Neuronal stem cell (in vitro differentiated cells): ENCODE measurements around the gene FRY.
A peak's percentile ranks its signal among the peaks of the same experiment; 100 is the strongest.

Experiments used
- DNase-seq: peaks from one replicate; pipeline ENCODE4 v3.0.0-alpha.2; 2013; ENCODE audit warnings: low spot score
- H2AFZ ChIP-seq: one replicate; pipeline ENCODE4 v1.6.1; 2013; ENCODE audit warnings: mild to moderate bottlenecking, low read length, inconsistent platforms
- H2AK5ac ChIP-seq: 2 replicates; pipeline ENCODE4 v1.6.1; 2013; ENCODE audit warnings: low read depth, mild to moderate bottlenecking, inconsistent platforms, low read length, moderate library complexity, mixed read lengths
- H2BK120ac ChIP-seq: 2 replicates; pipeline ENCODE4 v1.6.1; 2013; ENCODE audit warnings: low read depth, mild to moderate bottlenecking, inconsistent platforms, low read length, moderate library complexity, mixed read lengths
- H2BK12ac ChIP-seq: one replicate; pipeline ENCODE4 v1.6.1; 2013; ENCODE audit warnings: low read length, inconsistent platforms
- H2BK15ac ChIP-seq: 2 replicates; pipeline ENCODE4 v1.6.1; 2013; ENCODE audit warnings: mild to moderate bottlenecking, low read length, inconsistent platforms, mixed read lengths
- H2BK5ac ChIP-seq: one replicate; pipeline ENCODE4 v1.6.1; 2013; ENCODE audit warnings: inconsistent platforms, mild to moderate bottlenecking, low read length, moderate library complexity
- H3K14ac ChIP-seq: one replicate; pipeline ENCODE4 v1.6.1; 2013; ENCODE audit warnings: low read length, inconsistent platforms
- H3K18ac ChIP-seq: 2 replicates; pipeline ENCODE4 v1.6.1; 2013; ENCODE audit warnings: low read length, inconsistent platforms
- H3K23ac ChIP-seq: 2 replicates; pipeline ENCODE4 v1.6.1; 2013; ENCODE audit warnings: low read depth, mild to moderate bottlenecking, mixed read lengths, low read length, inconsistent platforms; ENCODE audit not compliant: poor library complexity
- H3K27ac ChIP-seq: replicated peaks from 3 replicates; pipeline ENCODE4 v1.5.1; 2013; ENCODE audit warnings: low read length, inconsistent platforms
- H3K27me3 ChIP-seq, 3 experiments: 2 replicates each; pipeline ENCODE4 v1.6.1; 2013; ENCODE audit warnings: low read length in 3 of 3, mild to moderate bottlenecking in 2 of 3, inconsistent platforms in 1 of 3, low read depth in 1 of 3, mixed read lengths in 1 of 3, moderate library complexity in 1 of 3; ENCODE audit not compliant: control insufficient read depth in 3 of 3, insufficient read depth in 3 of 3
- H3K36me3 ChIP-seq, 2 donors: replicated peaks in 1 of 2; 2 replicates each; pipeline ENCODE4 v1.6.1; 2013; ENCODE audit warnings: low read length in 2 of 2; ENCODE audit not compliant: control insufficient read depth in 2 of 2, insufficient read depth in 2 of 2
- H3K4ac ChIP-seq: 2 replicates; pipeline ENCODE4 v1.6.1; 2013; ENCODE audit warnings: inconsistent platforms, mild to moderate bottlenecking, low read length, moderate library complexity
- H3K4me1 ChIP-seq, 2 donors: 1 replicate in 1 of 2; 2 replicates in 1 of 2; pipeline ENCODE4 v1.6.1; 2013; ENCODE audit warnings: low read length in 2 of 2, low read depth in 1 of 2; ENCODE audit not compliant: control insufficient read depth in 2 of 2, insufficient read depth in 1 of 2
- H3K4me2 ChIP-seq: one replicate; pipeline ENCODE4 v1.6.1; 2013; ENCODE audit warnings: mild to moderate bottlenecking, low read length, inconsistent platforms; ENCODE audit not compliant: insufficient read depth, poor library complexity, severe bottlenecking
- H3K4me3 ChIP-seq, 2 donors: 2 replicates each; pipeline ENCODE4 v1.5.1; 2013; ENCODE audit warnings: low read length in 2 of 2, mild to moderate bottlenecking in 2 of 2, inconsistent platforms in 1 of 2, moderate library complexity in 1 of 2
- H3K79me1 ChIP-seq: one replicate; pipeline ENCODE4 v1.6.1; 2013; ENCODE audit warnings: low read depth, mild to moderate bottlenecking, inconsistent platforms, low read length, moderate library complexity
- H3K9ac ChIP-seq: one replicate; pipeline ENCODE4 v1.6.1; 2013; ENCODE audit warnings: mild to moderate bottlenecking, low read depth, low read length, inconsistent platforms; ENCODE audit not compliant: poor library complexity
- H3K9me3 ChIP-seq, 2 donors: replicated peaks in 1 of 2; 2 replicates each; pipeline versions ENCODE3 to v1.6.1; 2013; ENCODE audit warnings: low read length in 2 of 2, mild to moderate bottlenecking in 2 of 2, inconsistent platforms in 1 of 2, low read depth in 1 of 2, mixed read lengths in 1 of 2, moderate library complexity in 1 of 2; ENCODE audit not compliant: control insufficient read depth in 2 of 2, insufficient read depth in 1 of 2
- H4K8ac ChIP-seq: one replicate; pipeline ENCODE4 v1.6.1; 2013; ENCODE audit warnings: low read depth, mild to moderate bottlenecking, inconsistent platforms, low read length, moderate library complexity
- H4K91ac ChIP-seq: one replicate; pipeline ENCODE4 v1.6.1; 2013; ENCODE audit warnings: low read length, low read depth, mild to moderate bottlenecking, inconsistent platforms; ENCODE audit not compliant: poor library complexity
- WGBS, 2 donors: extraction: QIAGEN DNeasy Blood & Tissue Kit; methylation state at CpG; one replicate each; pipeline ENCODE4 v1.1.7; 2013; ENCODE audit warnings: missing lambda C conversion rate in 2 of 2, mixed read lengths in 1 of 2; ENCODE audit not compliant: insufficient read length in 2 of 2, insufficient replicate concordance in 1 of 2; ENCODE audit errors: extremely low coverage in 2 of 2; 5-methylcytosine and 5-hydroxymethylcytosine counted together

Gene FRY

DNA sequence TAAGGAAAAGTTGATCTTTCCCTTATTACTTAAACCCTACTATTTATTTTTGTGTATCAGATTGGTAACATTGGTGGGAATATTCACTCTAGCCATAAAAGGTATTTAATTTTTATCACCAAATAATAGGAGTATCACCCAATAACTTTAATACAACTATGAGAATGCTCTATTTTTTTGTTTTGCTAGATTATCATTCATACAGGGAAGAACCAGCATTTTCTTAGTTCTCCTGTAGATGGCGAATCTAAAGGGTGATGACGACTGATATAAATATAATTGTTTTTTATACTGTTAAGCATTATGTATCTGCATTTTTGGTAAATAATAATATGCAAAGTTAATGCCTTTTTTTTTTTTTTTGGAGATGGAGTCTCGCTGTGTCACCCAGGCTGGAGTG is 7.9 kb upstream of the FRY start:
- Histone ChIP-seq H3K4ac (no peak overlapping the region), H4K8ac (no peak overlapping the region), H2BK12ac (no peak overlapping the region), H3K14ac (no peak overlapping the region), H3K4me2 (no peak overlapping the region), H3K79me1 (no peaks in the 10 kb centered on the region), H3K23ac (no peak overlapping the region), H3K9me3 (no peaks in the 10 kb centered on the region), H2BK5ac (no peak overlapping the region), H3K36me3 (no peaks in the 10 kb centered on the region), H3K27me3 (no peaks in the 10 kb centered on the region), H2AFZ (no peak overlapping the region), H3K18ac (no peak overlapping the region), H3K27ac (no peak overlapping the region), H2BK120ac (no peak overlapping the region), H2BK15ac (no peak overlapping the region), H3K9ac (no peak overlapping the region), H3K4me3 (no peak overlapping the region), H2AK5ac (no peak overlapping the region), H4K91ac (no peak overlapping the region), H3K4me1 (peaks cover 7 to 16% of the 10 kb centered on the region in 2 donors)
- no CpG with 5 or more reads among the region's 3 CpGs for WGBS, 2 donors
- DNase-seq, result no peak

DNA sequence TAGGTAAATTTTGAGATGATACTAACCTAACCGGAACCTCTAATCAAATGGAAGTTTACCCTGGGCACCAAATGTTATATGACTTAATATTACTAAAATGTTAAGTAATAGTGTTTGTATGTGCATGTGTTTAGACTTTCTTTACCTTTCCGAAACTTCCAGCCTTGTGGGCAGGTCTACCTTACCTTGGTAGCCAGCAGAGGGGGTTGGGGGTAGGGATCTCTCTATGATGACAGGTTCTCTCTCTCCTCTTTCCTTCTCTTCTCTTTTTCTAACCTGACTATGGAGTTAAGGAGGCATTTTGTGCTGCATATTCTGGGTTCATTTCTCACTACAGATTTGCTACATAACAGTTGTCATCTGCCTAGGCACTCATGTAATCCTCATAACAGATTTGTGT is 6.8 kb upstream of the FRY start:
- H3K18ac ChIP-seq, result no peak overlapping the region
- H2BK120ac ChIP-seq, result no peak overlapping the region
- no peaks in the 10 kb centered on the region for H3K79me1 ChIP-seq
- no peak for DNase-seq
- H4K8ac ChIP-seq, result no peak overlapping the region
- H3K4me2 ChIP-seq, result no peak overlapping the region
- H3K9me3 ChIP-seq, result no peaks in the 10 kb centered on the region
- no CpG with 5 or more reads among the region's 2 CpGs for WGBS, 2 donors
- no peak overlapping the region for H2AFZ ChIP-seq
- no peak overlapping the region for H2BK5ac ChIP-seq
- no peak overlapping the region for H3K9ac ChIP-seq
- no peaks in the 10 kb centered on the region for H3K36me3 ChIP-seq
- H3K4ac ChIP-seq, result no peak overlapping the region
- no peak overlapping the region for H2AK5ac ChIP-seq
- H2BK15ac ChIP-seq, result no peak overlapping the region
- no peak overlapping the region for H2BK12ac ChIP-seq
- H3K27me3 ChIP-seq, result no peaks in the 10 kb centered on the region
- H3K4me3 ChIP-seq, result no peak overlapping the region
- peaks cover 12 to 17% of the 10 kb centered on the region in 2 donors for H3K4me1 ChIP-seq
- no peak overlapping the region for H3K14ac ChIP-seq
- no peak overlapping the region for H3K23ac ChIP-seq
- no peak overlapping the region for H4K91ac ChIP-seq
- H3K27ac ChIP-seq, result no peak overlapping the region

DNA sequence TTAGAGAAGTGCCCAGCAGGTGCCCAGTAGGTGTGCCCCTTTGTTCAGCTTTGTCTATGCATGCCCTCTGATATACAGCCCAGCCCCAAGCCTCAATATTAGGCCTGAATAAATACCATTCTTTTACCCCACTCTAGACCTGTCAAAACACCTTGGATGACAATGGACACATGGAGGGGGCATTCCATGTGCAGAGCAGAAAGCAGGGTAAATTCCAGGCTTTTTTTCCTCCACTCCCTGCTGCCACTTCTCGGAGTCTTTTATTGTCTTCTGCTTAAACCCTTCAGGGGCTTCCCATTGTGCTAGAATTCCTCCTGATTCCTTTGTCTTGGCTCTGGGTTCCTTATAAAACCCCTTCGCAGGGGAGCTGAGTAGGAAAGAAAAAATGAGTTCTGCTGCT is 5.8 kb upstream of the FRY start:
- no peak overlapping the region for H3K4ac ChIP-seq
- no peak overlapping the region for H4K8ac ChIP-seq
- H2BK12ac ChIP-seq, result no peak overlapping the region
- no peaks in the 10 kb centered on the region for H3K36me3 ChIP-seq
- no CpG with 5 or more reads among the region's 2 CpGs for WGBS, 2 donors
- H3K4me3 ChIP-seq, result no peak overlapping the region
- peak overlapping the region; percentile 74 for H3K27ac ChIP-seq
- no peak overlapping the region for H2BK15ac ChIP-seq
- H2BK5ac ChIP-seq, result no peak overlapping the region
- H3K4me1 ChIP-seq, result peaks cover 14 to 18% of the 10 kb centered on the region in 2 donors
- H3K23ac ChIP-seq, result no peak overlapping the region
- H2AFZ ChIP-seq, result no peak overlapping the region
- H3K9me3 ChIP-seq, result no peaks in the 10 kb centered on the region
- H3K27me3 ChIP-seq, result no peaks in the 10 kb centered on the region
- no peak overlapping the region for H3K14ac ChIP-seq
- peak; percentile 80 for DNase-seq
- no peak overlapping the region for H3K4me2 ChIP-seq
- H4K91ac ChIP-seq, result no peak overlapping the region
- no peaks in the 10 kb centered on the region for H3K79me1 ChIP-seq
- H3K18ac ChIP-seq, result no peak overlapping the region
- no peak overlapping the region for H2AK5ac ChIP-seq
- no peak overlapping the region for H3K9ac ChIP-seq
- H2BK120ac ChIP-seq, result no peak overlapping the region

DNA sequence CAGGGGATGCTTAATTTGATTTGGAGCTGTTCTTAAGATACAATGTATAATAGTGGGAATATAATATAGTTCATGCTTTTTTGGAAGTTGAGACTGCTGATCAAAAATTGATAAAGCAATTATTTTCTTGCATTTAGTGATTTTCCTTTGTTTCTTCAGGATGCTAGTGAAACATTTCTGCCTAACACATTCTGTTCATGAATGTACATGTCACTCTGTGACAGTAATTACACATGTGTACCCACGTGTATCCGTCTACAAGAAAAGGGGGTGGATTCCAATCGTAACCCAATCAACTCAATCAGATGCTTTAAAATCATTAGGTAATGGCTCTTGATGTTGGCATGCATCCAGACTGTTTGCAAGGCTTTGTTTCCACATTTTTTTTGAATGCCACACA is 5.0 kb upstream of the FRY start:
- Histone ChIP-seq H3K18ac (no peak overlapping the region), H3K27ac (peak overlapping the region; percentile 56), H3K23ac (no peak overlapping the region), H3K79me1 (no peaks in the 10 kb centered on the region), H3K4me3 (no peak overlapping the region), H2AFZ (no peak overlapping the region), H3K4ac (no peak overlapping the region), H4K8ac (no peak overlapping the region), H3K9me3 (no peaks in the 10 kb centered on the region), H3K9ac (no peak overlapping the region), H2BK12ac (no peak overlapping the region), H4K91ac (no peak overlapping the region), H2AK5ac (no peak overlapping the region), H2BK15ac (no peak overlapping the region), H3K4me1 (peaks cover 16 to 18% of the 10 kb centered on the region in 2 donors), H3K36me3 (no peaks in the 10 kb centered on the region), H3K14ac (no peak overlapping the region), H3K4me2 (no peak overlapping the region), H3K27me3 (no peaks in the 10 kb centered on the region), H2BK120ac (no peak overlapping the region), H2BK5ac (no peak overlapping the region)
- no peak for DNase-seq
- whole genome bisulfite sequencing, 2 donors, result no CpG with 5 or more reads among the region's 3 CpGs
